Mucosa of rectum (tissue), 2 donors: ENCODE data around the gene WAC.

Experiments used
- H3K27ac ChIP-seq, 2 donors: one replicate each; pipeline ENCODE4 v1.7.0; 2013; ENCODE audit warnings: inconsistent platforms in 2 of 2, low read depth in 2 of 2, low read length in 2 of 2
- H3K27me3 ChIP-seq, 2 donors: one replicate each; pipeline ENCODE4 v1.7.0; 2013; ENCODE audit warnings: low read length in 2 of 2; ENCODE audit not compliant: control insufficient read depth in 2 of 2, insufficient read depth in 2 of 2
- H3K36me3 ChIP-seq, 2 donors: one replicate each; pipeline ENCODE4 v1.7.0; 2013; ENCODE audit warnings: low read length in 2 of 2; ENCODE audit not compliant: control insufficient read depth in 2 of 2, insufficient read depth in 2 of 2
- H3K4me1 ChIP-seq, 2 donors: one replicate each; pipeline ENCODE4 v1.7.0; 2013; ENCODE audit warnings: low read length in 2 of 2, mild to moderate bottlenecking in 1 of 2; ENCODE audit not compliant: control insufficient read depth in 2 of 2, insufficient read depth in 2 of 2
- H3K4me3 ChIP-seq, 2 donors: one replicate each; pipeline ENCODE4 v1.7.0; 2013; ENCODE audit warnings: low read length in 2 of 2
- H3K9ac ChIP-seq, 2 donors: one replicate each; pipeline ENCODE4 v1.7.0; 2013; ENCODE audit warnings: low read length in 2 of 2, low read depth in 1 of 2, mild to moderate bottlenecking in 1 of 2
- H3K9me3 ChIP-seq, 2 donors: one replicate each; pipeline ENCODE4 v1.7.0; 2013; ENCODE audit warnings: low read length in 2 of 2; ENCODE audit not compliant: control insufficient read depth in 2 of 2
- donor health status: healthy.
- donor health status: Normal muscosa, but diverticular disease.

Gene WAC

DNA sequence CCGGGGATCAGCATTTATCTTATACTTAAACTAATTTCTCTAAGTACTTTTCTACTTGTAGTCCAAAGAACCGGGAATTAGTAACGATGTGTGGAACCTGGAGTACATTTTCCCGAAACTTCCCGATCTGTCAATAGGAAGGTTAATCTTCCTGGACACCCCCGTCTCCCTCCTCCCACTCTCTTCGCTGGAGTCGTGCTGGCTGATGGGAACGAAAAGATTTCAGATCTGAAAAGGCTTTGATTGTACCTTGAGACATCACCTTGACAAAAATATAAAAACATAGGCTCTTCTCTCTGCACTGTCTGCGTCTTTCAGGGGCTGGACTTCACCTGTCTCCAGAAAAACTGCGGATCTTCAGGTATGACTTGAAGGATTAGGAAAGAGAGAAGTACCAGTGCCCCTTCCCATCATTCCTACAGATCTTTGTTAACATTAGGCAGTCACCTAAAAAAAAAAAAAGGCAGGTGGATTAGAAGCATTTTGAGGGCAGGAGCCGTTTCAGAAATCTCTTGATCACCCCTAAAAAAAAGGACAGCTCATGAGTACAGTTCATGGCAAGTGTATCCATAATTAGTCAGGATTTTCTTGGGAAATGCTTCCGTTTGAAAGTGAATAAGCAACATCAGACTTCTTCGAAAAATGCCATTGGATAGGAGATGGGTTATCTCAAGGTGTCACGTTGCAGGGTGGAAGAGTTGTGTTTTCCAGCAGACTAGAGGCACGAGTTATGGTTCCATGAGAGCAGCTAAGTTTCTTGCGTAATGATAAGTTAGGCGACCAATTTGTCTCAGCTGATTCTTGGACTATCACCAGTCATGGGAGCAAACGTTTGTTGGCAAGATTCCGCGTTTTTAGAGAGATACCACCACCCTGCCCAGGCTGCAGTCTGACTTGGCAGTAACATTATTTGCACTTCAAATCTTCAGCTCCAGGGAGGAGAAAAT lies 136.6 kb downstream of the WAC start:
- Histone ChIP-seq H3K36me3 (no peaks in the 10 kb centered on the region), H3K9me3 (no peaks in the 10 kb centered on the region), H3K27ac (no peak overlapping the region), H3K4me3 (peak overlapping the region in 1 of 2 donors; percentile 59), H3K9ac (no peak overlapping the region), H3K27me3 (peaks cover 15 to 28% of the 10 kb centered on the region in 2 donors), H3K4me1 (no peaks in the 10 kb centered on the region)
